KG1 (cell line): ENCODE data around the gene KPTN.

Experiments
- DNase-seq: peaks from one replicate; lab custom pipeline; 2025; lab: John Stamatoyannopoulos, UW

KPTN gene

DNA sequence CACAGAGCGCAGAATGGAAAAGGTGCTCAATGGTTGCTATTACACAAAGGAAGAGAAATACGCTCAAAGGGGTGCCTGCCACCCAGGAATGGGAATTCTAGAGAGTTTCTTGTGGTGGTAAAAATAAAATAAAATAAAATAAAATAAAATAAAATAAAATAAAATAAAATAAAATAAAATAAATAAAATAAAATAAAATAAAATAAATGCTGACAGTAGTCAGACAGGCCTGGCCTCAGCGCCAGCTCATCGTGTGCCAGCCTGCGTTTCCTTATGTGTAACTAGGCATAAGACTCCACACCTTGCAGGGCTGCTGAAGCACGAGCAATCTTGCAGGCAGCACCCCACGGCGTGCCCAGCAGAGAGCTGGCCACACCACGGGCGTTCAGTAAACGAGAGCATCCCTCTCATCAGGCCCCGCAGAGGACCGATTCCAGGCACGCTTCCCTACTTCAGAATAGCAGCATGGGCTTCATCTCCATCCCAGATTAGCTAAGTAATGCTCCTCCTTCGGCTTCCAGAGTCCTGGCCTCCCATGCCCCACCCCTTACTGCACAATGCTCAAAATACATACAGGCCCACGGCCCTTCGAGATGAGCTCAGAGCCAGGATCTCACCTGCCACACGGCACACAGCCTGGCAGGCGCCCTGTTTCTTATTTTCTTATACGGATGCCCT lies 25.3 kb upstream of the KPTN start:
- no peak for DNase-seq

DNA sequence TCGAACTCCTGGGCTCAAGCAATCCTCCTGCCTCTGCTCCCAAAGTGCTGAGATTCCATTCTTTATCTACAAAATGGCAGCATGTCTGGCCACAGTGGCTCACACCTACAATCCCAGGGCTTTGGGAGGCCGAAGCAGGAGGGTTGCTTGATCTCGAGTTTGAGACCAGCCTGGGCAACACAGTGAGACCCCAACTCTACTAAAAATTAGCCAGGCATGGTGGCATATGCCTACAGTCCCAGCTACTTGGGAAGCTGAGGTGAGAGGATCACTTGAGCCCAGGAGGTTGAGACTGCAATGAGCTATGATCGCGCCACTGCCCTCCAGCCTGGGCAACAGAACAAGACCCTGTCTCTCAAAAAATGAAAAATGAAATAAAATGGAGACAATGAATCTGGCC lies 24.7 kb upstream of the KPTN start:
- DNase-seq, result no peak

DNA sequence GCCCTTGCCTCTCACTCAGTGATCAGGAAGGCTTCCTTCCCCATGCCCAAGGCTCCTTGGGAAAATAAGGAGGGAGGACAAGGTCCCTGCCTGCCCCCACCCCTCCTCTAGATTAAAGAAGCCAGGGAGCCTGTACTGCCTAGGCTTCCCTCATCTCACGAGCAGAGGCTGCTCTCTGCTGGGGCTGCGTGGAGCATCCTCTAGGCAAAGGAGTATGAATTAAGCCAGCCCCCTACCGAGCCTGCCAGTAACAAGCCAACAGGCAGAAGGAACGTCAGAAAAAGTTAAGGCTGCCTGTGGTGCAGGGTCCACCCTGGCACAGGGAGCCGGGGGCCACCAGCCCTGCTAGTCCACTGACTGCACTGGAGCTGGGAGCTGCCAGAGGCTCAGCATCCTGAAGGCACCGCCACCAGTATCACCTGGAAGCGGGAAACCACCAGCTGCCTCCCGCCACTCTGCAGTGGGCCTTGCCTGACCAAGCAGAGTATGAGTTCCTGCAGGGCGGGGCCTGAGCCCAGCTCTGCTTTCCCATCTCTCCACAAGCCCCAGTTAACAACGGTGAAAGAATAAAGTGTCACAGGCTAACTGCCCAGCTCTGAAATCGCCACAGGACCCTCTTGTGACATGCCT lies 24.0 kb upstream of the KPTN start:
- DNase-seq, result no peak

DNA sequence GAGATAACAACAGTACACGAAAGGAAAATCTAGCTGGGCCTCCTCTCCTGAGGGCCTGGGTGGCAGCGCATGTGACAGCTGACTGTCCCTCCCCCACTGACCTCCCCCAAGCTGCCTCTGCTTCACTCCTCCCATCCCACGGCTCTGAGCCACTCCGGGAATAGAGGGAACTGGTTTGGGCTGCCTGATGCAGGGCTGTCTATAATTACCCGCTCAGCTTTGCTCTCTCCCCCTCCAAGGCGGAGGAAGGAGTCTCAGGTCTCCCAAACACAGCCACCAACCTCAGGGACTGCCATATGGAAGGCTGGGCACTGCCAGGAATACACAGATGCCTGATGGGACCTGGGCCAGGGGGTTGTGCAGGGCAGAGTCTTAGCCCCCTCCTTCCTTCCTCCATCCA lies 23.0 kb upstream of the KPTN start:
- no peak for DNase-seq

DNA sequence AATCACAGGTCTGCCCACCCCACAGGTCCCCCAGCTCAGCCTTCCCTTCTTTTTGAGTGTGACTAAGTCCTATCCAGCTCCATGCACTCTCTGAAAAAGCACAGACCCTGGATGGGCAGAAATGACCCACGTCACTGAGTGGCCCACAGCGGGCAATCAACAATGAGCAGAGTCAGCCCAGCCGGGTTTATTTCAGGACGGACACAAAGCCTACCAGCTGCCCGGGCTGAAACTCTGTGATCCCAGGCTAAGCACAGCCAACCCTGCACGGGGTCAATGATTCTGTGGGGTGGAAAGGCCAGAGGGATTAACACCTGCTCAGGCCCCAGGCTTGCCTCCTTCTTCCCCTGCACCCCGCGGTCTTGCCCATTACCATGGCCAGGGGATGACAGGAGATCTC lies 22.4 kb upstream of the KPTN start:
- DNase-seq, result no peak

DNA sequence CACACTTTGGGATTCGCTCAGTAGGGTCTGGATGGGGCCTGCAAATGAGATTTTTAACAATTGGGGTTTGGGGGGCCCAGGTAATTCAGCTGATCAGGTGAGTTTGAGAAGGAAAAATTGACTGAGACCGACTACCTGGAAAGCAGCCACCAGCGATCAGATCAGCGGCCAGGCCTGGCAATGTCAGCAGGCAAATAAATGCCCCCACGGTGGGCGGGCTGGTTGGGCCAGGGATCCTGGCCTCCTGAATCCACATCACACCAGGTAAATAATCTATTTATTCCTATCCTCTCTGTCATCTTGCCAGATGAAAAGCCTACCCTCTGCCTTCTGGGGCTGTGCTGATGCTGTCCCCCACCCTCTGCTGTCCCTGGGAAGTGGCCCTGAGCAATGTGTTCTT lies 21.5 kb upstream of the KPTN start:
- no peak for DNase-seq

DNA sequence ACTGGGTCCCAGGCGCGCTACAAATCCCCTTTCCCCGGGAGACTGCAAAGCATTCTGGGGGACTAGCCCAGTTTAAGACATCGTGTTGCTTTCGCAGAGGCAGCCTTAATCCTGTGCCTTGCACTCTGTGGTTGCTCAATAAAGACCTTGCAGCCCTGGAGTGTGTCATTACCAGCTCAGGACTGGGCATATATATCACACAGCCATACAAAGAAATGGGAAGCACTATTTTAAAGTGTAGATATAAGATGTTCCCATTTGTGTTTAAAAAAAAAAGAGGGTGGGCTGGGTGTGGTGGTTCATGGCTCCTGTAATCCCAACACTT lies 19.8 kb upstream of the KPTN start:
- no peak for DNase-seq

DNA sequence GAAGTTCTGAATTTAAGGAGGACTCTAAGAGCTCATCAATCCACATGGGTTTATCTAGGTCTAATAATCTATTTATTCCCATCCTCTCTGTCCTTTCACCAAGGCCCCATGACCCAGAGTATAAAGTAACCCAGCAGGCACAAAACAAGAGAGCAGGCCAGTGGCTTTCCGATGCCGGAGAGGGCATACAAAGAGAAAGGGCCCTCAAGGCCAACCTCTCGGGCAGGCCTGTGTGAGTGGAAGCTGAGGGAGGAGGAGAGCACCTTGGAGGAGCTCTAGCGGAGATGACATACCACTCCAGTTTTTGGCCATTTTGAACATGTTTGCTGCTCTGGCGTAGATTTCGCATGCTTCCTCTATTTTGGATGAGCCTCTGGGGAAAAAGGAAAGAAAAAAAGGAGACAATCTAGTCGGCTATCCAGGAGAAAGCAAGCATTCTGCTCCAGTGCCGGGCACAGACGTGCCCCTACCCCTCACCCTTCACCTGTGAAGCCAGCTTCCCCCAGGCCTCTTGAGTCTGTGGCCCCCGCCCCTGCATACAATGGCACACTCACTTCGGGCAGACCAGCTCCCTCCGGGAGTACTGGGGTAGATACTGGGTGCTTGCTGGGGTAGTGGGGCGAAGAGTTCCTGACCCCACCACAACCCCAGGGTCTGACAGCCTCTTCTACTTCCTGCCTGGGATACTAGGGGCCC lies 19.3 kb upstream of the KPTN start:
- no peak for DNase-seq

DNA sequence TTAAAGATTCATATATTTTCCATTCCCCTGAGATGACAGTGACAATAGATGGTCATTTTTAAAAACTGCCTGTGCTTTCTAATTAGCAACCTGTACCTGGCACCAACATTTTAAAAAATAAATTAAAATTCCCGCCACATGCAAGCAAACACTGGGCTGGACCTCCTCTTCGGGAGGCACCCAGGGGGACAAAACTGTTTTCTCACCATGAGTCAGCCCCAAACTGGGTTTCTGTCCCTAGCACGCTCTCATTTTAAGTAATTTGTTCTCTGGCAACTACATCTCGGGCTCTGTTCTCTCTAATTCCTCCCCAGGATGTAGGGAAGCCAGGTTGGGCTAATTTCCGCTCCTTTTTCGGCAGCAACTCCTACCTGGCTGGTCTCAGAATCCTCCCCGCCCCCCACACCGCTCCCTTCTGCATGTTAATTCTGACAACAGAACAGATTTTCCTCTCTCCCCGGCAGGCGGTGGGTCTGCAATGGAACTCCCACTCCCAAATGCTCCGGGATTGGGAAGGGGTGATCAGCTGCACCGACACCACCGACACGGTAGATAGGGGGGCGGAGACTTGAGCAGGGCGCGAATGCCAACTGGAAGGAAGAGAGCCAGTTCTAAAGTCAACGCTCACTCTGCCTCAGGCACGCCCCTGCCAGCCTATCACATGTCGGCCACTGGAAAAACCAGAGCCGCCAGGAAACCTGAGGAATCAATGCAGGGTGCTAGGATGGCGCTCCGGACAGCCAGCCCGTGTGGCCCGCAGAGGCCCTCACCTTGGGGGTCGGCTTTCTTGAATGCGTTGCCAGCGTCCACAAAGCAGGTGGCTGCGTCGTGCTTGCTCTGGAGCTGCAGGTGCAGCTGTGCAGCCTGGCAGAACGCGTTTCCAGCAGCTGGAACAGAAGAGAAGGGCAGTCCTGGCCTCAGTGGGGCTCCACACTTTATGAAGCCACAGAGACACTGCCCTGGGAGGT lies 16.1 kb upstream of the KPTN start:
- no peak for DNase-seq

DNA sequence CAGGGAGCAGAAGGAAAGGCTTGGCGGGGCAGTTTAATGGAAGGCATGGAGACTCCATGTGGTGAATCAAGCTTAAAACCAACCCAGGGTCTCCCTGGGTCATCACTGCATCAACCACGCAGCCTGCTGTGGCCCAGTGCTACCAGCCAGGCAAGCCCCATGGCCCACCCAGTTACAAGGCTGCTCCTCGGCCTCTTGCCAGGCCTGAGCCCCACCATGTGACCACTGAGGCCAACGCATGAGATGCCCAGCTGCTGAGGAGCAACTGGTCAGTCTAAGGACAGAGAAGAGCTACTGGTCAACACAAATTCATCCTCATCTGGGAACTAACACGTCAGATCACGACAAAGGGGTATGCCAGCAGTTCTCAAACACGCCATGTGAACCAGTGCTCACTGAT lies 15.4 kb upstream of the KPTN start:
- DNase-seq, result no peak

DNA sequence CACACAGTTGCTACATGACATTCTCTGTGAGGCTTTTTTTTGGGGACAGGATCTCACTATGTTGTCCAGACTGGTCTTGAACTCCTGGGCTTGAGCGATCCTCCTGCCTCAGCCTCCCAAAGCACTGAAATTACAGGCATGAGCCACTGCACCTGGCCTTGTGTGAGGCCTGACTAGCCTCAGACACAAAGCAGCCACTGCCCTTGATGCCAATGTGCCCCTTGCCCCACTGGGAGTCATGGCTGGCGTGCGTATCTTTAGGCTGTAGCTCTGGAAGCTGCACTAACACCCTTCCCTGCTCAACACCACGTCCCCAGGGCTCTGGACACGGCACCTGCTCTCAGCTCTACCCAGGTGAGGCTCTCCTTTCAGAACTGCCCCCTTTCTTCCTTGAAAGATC lies 14.5 kb upstream of the KPTN start:
- DNase-seq, result no peak

DNA sequence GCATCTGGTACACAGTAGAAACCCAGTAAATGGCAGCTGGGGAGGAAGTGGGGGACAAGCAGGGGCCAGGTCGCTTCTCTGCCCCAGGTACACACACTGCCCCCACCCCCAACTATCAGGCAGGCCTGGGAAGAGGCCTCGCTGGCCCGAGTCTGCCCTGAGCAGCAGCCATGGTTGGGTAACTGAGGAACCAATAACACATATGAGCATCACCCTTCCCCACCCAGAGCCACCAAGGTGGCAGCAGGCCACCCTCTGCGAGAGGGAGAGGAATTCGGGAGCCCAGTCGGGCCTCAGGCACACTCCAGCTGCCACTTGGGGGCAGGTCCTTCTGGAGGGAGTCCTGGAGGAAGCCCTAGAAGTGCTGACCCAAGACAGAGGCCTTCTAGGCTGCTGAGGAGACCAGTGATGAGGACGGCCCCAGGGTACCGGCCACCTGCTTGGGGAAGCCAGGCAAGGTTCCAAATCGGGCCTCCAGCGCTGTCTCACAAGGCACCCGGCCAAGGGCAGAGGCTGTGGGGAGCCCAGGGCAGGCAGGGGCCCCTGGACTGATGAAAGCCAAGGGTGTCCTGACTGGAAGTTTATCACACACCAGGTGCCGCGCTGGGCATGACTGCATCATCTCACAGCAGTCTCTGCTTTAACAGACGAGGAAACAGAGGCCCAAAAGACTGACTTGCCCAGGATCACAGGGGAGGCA lies 14.0 kb upstream of the KPTN start:
- no peak for DNase-seq

DNA sequence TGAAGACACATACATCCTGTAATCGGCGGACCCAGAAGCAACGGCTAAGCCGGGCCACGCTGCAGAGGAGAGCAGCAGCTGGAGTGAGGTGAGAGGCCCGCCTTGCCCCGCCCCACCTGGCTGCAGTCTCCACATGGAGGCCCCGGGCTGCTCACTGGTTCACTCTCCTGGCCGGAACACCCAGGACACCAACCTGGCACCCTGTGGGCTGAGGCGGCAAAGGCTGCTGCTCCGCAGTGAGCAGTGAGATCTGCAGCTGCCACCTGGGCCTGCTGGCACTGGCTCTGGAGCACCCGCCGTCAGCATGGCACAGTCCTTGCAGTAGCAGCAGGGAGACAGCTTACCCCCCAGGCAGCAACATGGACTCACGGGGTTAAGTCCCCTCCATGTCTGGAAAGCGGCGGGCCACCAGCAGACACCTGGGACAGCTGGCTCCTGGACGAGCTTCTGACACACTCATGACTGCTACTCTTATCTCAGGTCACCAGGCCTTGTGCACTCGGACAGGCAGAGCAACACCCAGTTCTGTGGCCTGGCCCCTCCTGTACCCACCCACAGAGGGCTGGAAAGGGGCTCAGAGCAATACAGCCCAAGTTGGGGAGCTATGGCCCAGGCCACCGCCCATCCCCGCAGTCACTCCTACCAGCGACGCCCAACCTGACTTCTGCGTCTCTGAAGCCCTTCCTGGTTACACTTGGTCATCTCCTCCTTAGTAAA lies 13.2 kb upstream of the KPTN start:
- no peak for DNase-seq

DNA sequence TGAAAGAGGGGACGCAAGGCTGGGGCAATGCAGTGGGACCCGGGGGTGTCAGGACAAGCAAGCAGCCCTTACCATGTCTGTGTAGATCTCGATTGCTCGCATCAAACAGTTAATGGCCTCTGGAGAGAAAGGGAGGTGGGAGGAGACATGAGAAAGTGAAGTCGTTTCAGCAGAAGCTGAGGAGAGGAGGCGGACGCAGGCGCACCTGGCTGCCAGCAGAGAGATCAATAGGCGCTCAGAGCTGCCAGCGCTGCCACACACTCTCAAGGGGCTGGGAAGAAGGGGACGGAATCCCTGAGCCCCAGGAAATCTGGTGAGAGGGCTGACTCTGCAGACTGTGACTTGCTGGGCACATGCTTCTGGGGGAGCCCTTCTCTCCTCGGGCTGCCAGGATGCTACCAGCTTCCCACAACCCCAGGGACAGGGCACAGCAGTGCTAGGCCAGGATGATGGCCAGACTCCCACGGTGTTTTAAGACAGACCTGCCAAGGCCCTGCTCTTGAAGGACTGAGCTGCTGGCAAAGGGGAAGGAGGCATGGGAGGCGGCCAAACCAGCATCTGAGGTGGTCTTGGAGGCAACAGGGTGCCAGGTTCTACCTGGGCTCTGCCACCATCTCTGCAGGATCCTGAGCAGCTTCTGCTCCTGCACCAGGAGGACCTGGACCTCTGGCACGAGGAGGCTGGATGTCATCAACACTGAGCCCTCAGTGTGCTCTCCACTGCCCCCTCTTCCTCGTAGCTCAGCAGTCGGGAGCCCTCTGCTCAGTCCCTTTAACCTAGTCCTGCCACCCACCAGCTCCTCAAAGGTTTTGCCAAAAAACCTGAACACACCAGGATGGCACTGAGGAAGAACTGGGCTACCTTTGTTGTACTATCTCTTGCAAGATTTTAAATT lies 11.7 kb upstream of the KPTN start:
- no peak for DNase-seq

DNA sequence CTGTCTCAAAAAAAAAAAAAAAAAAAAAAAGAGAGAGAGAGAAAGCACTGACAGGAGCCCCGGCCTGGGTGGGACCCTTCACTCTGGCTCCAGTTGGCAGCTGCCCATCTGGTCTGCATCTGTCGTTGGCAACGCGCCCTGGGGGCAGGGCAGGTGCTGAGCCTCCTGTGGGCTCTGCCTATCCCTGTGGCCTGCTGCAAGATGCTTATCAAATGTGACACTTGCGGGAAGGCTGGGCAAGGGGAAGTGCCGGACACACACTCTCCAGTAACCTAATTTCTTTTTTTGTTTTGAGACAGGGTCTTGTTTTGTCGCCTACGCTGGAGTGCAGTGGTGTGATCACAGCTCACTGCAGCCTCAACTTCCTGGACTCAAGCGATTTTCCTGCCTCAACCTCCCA lies 10.7 kb upstream of the KPTN start:
- no peak for DNase-seq

DNA sequence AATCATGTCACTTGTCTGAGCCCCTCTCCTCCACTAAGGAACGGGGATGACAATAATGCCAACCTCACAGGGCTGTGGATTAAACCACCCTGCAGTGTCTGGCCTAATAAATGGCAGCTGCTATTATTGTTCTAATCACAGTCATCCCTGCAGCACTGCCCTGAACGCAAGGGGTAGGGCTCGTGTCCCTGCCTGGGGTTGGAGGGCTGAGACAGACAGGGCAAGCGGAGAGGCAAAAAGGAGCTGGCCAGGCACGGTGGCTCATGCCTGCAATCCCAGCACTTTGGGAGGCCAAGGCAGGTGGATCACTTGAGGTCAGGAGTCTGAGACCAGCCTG lies 10.2 kb upstream of the KPTN start:
- no peak for DNase-seq

DNA sequence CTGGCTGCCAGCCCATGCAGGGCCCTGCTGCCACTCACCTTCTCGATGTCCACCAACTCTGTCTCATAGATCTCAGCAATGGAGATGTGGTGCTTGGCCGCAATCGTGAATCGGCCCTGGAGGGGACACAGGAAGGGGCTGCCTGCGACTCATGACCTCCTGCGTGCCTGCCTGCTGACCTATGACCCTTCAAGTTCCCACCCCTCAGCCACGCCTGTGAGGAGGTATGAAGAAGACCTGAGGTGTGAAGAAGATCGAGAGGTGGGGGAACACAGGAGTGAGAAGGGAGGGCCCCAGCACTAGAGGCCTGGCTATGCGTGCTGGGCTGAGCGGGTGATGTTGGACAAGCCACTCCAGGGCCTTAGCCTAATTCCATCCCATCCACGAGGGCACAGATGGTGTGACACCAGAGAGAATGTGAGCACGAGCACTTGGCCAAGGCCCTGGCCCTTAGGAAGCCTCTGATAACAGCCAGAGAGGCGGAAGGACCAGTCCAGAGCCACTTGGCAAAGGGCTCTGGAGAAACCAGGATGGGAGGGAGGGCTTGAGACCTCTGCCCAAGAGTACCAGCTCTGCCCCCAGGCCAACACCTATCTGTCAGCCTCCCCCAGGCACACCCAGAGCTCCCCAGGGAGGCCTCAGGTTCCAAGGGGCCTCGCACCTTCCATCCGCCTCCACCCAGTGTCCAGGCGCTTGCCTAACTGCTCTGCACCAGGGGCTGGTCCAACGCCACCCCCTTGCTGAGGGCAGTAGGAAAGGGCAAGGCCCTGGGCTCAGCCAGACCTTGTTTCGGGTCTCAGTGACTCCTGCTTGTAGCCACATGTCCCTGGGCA lies 9.6 kb upstream of the KPTN start:
- no peak for DNase-seq

DNA sequence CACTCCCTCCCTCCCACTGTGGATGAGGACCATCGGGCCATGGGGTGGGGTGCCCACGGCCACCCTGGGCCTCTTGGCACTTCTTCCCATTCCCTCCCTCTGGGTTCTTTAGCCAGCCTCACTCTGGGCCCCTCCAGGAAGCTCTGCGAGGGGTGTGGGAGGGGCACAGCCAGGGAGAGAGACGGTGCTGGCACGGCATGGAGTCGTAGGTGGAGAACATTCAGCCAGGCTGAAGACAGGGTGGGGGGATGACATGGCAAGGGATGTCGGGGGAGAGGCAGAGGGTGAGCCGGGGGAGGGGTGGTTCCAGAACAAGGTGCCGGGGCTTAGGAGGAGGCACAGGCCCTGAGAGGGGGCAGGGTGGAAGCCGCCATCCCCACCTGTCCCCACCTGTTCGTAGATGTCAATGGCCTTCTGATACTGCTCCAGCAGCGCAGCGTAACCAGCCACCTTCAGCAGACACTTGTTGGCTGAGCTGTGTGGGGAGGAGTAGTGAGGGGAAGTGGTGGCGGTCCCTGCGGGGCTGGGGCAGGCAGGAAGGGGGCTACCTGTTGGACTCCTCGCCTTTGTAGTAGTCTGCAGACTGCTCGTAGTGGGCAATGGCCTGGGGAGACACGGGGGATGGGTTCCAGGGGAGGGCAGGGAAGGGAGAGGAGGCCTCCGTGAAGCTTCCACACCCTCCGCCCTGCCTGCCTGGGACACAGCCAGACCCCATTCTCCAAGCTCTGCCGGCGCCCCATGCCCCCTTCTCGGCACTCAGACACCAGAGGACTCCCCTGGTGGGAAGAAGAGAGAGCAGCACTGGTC lies 8.8 kb upstream of the KPTN start:
- DNase-seq, result no peak

DNA sequence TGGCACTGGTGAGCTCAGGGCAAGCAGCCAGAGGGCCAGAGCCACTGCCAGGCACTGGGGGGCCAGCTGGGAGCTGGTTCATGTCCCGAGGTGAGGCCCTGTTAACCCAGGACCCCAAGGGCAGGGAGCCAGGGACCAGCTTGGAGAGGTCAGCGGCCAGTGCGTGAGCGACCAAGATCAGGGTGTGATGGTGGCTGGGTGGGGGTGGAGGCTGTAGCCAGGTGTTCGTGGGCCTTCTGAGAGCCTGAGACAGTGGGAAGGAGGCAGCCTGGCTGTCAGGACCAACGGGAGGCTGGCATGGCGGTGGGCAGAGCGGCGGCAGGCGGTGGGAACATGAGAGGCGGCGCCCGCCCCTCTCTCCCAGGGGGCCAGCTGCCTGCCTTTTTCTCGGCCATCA lies 8.1 kb upstream of the KPTN start:
- DNase-seq, result no peak
